Measurements from ENCODE around the gene ZFYVE26. TPM values are rescaled to one million over a fixed set of nuclear protein-coding genes. Genes with fewer than 3 reads are reported as not detected.

ZFYVE26 gene
- total and polyA plus RNA-seq, 2 of the 8 experiments (the other 6 are each of a cell fraction or from before 2014, with no cell fraction given) = 13.0 to 23.3 TPM

- no peak overlapping the region for H3K4ac ChIP-seq (replicated peaks; ENCODE audit: insufficient read length, low read depth, low read length)
- no peak overlapping the region for H3K14ac ChIP-seq (ENCODE audit: insufficient read length)
- H3K79me1 ChIP-seq (ENCODE audit: low read depth, low read length) = no peaks in the 10 kb centered on the region
- no peak overlapping the region for H3K4me2 ChIP-seq (ENCODE audit: insufficient read depth in 1 of 2, low read depth in 2 of 2, low read length in 2 of 2)
- H3K9ac ChIP-seq (replicated peaks in 1 of 4; ENCODE audit: extremely low read depth in 1 of 4, low read depth in 3 of 4, low read length in 3 of 4) = no peak overlapping the region
- H2AFZ ChIP-seq (ENCODE audit: low read length) = no peak overlapping the region
- FAIRE-seq = no peak
- ChIA-PET POLR2A (ENCODE audit: partially characterized antibody) (interaction anchor here (2.7 kb wide), 1 partner anchor 9 kb away, joined by 10 read pairs; no protein-coding TSS in a partner anchor), CTCF (ENCODE audit: partially characterized antibody) (interaction anchor here (1.1 kb wide), 1 partner anchor 15 kb away, joined by 3 read pairs; no protein-coding TSS in a partner anchor)
- H2BK15ac ChIP-seq (ENCODE audit: low read length) = no peak overlapping the region
- H2BK120ac ChIP-seq (replicated peaks; ENCODE audit: low read depth, low read length) = no peak overlapping the region
- no peaks in the 10 kb centered on the region for H3K27me3 ChIP-seq (replicated peaks in 1 of 4; ENCODE audit: control insufficient read depth in 3 of 4, extremely low read depth in 1 of 4, insufficient read depth in 3 of 4, low read length in 3 of 4)
- H3K27ac ChIP-seq (ENCODE audit: low read depth, low read length) = no peak overlapping the region
- no peaks in the 10 kb centered on the region for H3K23me2 ChIP-seq (ENCODE audit: low read depth, low read length)
- H2AK5ac ChIP-seq (ENCODE audit: low read depth, low read length) = no peak overlapping the region
- no peak for DNase-seq (ENCODE audit: low read depth in 1 of 2, low spot score in 2 of 2)
- H2BK5ac ChIP-seq (ENCODE audit: low read depth, low read length) = no peak overlapping the region
- H4K20me1 ChIP-seq (replicated peaks in 1 of 2; ENCODE audit: control insufficient read depth in 1 of 2, insufficient read depth in 2 of 2, low read length in 2 of 2) = peaks cover 0 to 4% of the 10 kb centered on the region in 2 experiments
- H4K8ac ChIP-seq (ENCODE audit: extremely low read depth, insufficient read depth, low read length) = no peak overlapping the region
- 81% methylated on average over 4 of the region's 4 CpGs; no CpG with 5 or more reads in 1 of the 2 experiments for WGBS, 2 experiments (ENCODE audit: extremely low coverage in 1 of 2, insufficient coverage in 1 of 2, insufficient read length in 1 of 2, insufficient replicate concordance in 2 of 2, low coverage in 1 of 2, low lambda C conversion rate in 2 of 2, missing lambda C conversion rate in 1 of 2)
- no peak overlapping the region for H2BK12ac ChIP-seq (ENCODE audit: low read depth, low read length)
- H3K79me2 ChIP-seq (ENCODE audit: control insufficient read depth in 1 of 2, insufficient read depth in 2 of 2, low read length in 2 of 2) = no peaks in the 10 kb centered on the region
- H3K4me1 ChIP-seq (replicated peaks in 1 of 4; ENCODE audit: control insufficient read depth in 3 of 4, insufficient read depth in 4 of 4, low read length in 3 of 4) = no peaks in the 10 kb centered on the region
- no peak overlapping the region for H4K91ac ChIP-seq (replicated peaks; ENCODE audit: insufficient read length, low read length)
- H2BK20ac ChIP-seq (ENCODE audit: low read length) = no peak overlapping the region
- H3K9me3 ChIP-seq (ENCODE audit: insufficient read depth in 2 of 2, low read depth in 1 of 2, low read length in 1 of 2) = no peaks in the 10 kb centered on the region
- H3K4me3 ChIP-seq (ENCODE audit: extremely low read depth in 1 of 4, insufficient read depth in 2 of 4, low read depth in 3 of 4, low read length in 4 of 4) = no peak overlapping the region
- no peak overlapping the region for H3K56ac ChIP-seq (replicated peaks; ENCODE audit: insufficient read length, low read depth, low read length)
- no peak overlapping the region for H4K5ac ChIP-seq (ENCODE audit: insufficient read length, low read depth, low read length)
- no peak overlapping the region for H3K18ac ChIP-seq (ENCODE audit: extremely low read depth, low read length)
- no peak overlapping the region for H3K23ac ChIP-seq (ENCODE audit: insufficient read length)
- H3K36me3 ChIP-seq (ENCODE audit: control insufficient read depth in 2 of 4, insufficient read depth in 4 of 4, low read length in 3 of 4) = peaks cover 34 to 85% (median 70%) of the 10 kb centered on the region in 4 experiments
- no peak for TF ChIP-seq CBX8 (IDR thresholded peaks at IDR 0.05; ENCODE audit: borderline replicate concordance, low read depth, low read length)
- no peak for TF ChIP-seq FOSL1 (IDR thresholded peaks at IDR 0.05; ENCODE audit: insufficient read depth, low read depth, low read length)
- TF ChIP-seq MAX (IDR thresholded peaks at IDR 0.05) = no peak
Measured at GRCh38 chr14:67785270-67786109, 30.9 kb downstream of the ZFYVE26 start.

Measured in H1 (cell line).